Uterus (tissue), 2 donors: ENCODE data around the gene ABCG4.
"Not testable (repeated sequence)": the region's sequence is repeated elsewhere in the genome, so short reads cannot be mapped to it uniquely, and the experiment has no call there.

Experiments
- POLR2A ChIP-seq, 2 donors: fragments of 450-650 bp; IDR thresholded peaks; one replicate each; pipeline ENCODE4 v1.6.1; 2016; ENCODE audit warnings: antibody characterized with exemption in 2 of 2, mild to moderate bottlenecking in 1 of 2, moderate library complexity in 1 of 2
- TF ChIP-seq, protein P1 (sequence below), 4 experiments: fragments of 200-600 bp in 2 of 4; fragments of 450-650 bp in 2 of 4; sonication (generic) in 2 of 4; IDR thresholded peaks; one replicate each; pipeline ENCODE4 v1.5.1; 2016 to 2019; ENCODE audit warnings: antibody characterized with exemption in 4 of 4, mild to moderate bottlenecking in 2 of 4, moderate library complexity in 1 of 4

DNA sequence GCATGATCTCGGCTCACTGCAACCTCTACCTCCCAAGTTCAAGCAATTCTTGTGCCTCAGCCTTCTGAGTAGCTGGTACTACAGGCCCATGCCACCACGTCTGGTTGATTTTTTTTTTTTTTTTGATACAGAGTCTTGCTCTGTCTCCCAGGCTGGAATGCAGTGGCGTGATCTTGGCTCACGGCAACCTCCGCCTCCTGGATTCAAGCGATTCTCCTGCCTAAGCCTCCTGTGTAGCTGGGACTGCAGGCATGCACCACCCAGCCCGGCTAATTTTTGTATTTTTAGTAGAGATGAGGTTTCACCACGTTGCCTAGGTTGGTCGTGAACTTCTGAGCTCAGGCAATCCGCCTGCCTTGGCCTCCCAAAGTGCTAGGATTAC, 18.2 kb downstream of the ABCG4 start:
- TF ChIP-seq, protein P1, sequence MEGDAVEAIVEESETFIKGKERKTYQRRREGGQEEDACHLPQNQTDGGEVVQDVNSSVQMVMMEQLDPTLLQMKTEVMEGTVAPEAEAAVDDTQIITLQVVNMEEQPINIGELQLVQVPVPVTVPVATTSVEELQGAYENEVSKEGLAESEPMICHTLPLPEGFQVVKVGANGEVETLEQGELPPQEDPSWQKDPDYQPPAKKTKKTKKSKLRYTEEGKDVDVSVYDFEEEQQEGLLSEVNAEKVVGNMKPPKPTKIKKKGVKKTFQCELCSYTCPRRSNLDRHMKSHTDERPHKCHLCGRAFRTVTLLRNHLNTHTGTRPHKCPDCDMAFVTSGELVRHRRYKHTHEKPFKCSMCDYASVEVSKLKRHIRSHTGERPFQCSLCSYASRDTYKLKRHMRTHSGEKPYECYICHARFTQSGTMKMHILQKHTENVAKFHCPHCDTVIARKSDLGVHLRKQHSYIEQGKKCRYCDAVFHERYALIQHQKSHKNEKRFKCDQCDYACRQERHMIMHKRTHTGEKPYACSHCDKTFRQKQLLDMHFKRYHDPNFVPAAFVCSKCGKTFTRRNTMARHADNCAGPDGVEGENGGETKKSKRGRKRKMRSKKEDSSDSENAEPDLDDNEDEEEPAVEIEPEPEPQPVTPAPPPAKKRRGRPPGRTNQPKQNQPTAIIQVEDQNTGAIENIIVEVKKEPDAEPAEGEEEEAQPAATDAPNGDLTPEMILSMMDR (IDR thresholded peaks at IDR 0.05), result not testable (repeated sequence)
- not testable (repeated sequence) for TF ChIP-seq POLR2A (IDR thresholded peaks at IDR 0.05)
